NCI-H1417 (cell line): ENCODE measurements around the gene BCL6B.
A peak's percentile ranks its signal among the peaks of the same experiment; 100 is the strongest.
"Not testable (repeated sequence)": the region's sequence is repeated elsewhere in the genome, so short reads cannot be mapped to it uniquely, and the experiment has no call there.

Experiments
- DNase-seq, 3 experiments: peaks; one replicate each; lab custom pipeline; 2025; lab: John Stamatoyannopoulos, UW

The BCL6B gene, protein sequence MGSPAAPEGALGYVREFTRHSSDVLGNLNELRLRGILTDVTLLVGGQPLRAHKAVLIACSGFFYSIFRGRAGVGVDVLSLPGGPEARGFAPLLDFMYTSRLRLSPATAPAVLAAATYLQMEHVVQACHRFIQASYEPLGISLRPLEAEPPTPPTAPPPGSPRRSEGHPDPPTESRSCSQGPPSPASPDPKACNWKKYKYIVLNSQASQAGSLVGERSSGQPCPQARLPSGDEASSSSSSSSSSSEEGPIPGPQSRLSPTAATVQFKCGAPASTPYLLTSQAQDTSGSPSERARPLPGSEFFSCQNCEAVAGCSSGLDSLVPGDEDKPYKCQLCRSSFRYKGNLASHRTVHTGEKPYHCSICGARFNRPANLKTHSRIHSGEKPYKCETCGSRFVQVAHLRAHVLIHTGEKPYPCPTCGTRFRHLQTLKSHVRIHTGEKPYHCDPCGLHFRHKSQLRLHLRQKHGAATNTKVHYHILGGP

GRCh38 chr17:7022781-7023571 is at the start of gene BCL6B:
Gene BCL6B, plus strand, starts transcription at chr17:7023050. Its CDS starts 622 bp downstream, at chr17:7023672.
- no peak for DNase-seq

- not testable (repeated sequence) for DNase-seq
Observed at GRCh38 chr17:6979440-6979839, 43.4 kb upstream of the BCL6B start.

DNA sequence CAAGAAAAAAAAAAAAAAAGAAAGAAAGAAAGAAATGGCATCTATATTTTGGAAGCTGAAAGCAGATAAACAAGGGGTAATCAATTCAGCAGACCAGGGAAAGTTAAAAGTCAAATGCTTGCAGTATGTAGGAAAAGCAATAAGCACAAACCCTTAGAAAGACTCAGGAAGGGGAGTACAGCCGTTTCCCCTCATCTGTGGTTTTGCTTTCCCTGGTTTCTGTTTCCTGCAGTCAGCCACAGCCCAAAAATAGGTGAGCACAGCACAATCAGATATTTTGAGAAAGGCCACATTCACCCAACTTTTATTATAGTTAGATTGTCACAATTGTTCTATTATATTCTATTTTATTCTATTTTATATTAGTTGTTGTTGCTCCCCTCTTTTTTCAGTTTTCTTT is 41.4 kb upstream of the BCL6B start:
- no peak for DNase-seq

GRCh38 chr17:6985266-6985665 is 37.6 kb upstream of the BCL6B start:
- DNase-seq = no peak

- no peak for DNase-seq
Observed at GRCh38 chr17:6986676-6987075, 36.2 kb upstream of the BCL6B start.

DNA sequence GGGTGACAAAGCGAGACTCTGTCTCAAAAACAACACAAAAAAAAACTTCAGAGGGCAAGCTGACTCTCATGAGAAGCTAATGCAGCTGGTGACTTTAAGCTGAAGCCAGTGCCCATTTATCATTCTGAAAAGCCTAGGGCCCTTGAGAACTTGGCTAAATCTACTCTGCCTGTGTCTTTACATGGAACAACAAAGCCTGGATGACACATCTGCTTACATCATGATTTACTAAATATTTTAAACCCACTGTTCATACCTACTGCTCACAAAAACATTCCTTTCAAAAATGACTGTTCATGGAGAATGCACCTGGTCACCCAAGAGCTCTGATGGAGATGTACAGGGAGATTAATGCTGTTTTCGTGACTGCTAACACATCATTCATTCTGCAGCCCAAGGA is 33.1 kb upstream of the BCL6B start:
- peak in 1 of 3 experiments; percentile 4 for DNase-seq

- DNase-seq = not testable (repeated sequence)
Observed at GRCh38 chr17:6993613-6994056, 29.2 kb upstream of the BCL6B start.

DNA sequence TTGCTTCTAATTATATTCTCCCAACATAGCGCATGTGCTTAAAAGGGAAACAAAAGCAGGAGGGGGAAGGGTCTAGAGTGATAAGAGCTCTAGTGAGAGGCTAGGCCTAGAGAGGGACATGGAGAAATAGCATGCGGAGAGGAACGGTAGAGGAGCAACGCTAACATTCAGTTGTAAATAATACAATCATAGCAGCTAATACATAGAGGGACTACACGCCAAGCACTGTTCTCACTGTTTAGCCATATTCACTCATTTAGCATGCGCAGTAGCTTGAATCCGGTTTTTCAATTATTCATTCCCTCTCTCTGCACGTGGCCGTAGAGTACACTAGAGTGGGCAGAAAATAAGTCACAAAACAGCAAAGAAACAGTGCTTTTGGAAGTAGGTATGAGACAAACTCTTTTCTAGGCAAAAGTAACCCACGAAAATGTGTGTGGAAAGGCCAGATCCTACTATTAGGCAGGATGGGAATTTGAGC is 28.7 kb upstream of the BCL6B start:
- DNase-seq = no peak

GRCh38 chr17:6994666-6995256 is 28.1 kb upstream of the BCL6B start:
- DNase-seq = no peak

DNA sequence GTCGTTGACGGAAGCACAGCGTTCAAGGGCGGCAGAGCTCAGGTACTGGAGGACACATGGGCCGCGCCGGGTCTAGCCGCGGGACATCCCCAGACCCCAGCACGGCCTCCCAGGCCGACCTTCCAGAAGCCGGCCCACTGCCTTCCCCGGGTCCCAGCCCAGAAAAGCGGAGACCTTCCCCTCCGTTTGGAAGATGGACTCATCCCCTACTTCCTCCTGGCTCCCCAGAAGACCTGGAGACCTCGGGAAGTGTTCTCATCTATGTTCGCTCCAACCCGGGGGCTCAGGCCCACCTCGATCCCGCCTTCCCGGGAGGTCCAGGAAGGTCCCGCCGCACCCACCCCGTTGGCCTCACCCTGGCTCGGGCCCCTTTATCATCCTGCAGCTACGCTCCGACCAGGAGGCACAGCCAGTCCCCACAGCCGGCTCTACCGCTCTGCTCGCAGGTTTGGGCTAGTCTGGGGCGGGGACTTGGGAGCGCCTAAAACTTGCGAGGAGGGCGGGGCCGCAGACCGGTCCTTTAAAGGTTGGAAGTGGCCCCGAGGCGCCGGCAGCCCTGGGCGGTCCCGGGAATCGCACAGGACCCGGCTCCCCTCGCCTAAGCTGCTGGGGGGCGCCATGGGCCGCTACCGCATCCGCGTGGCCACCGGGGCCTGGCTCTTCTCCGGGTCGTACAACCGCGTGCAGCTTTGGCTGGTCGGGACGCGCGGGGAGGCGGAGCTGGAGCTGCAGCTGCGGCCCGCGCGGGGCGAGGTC is 27.2 kb upstream of the BCL6B start, which contains the start of gene ALOX12:
TSS of gene ALOX12 (plus strand) at position 550 of the 756 bp plus-strand sequence. CDS start at position 619, 69 bp downstream.
- no peak for DNase-seq

DNA sequence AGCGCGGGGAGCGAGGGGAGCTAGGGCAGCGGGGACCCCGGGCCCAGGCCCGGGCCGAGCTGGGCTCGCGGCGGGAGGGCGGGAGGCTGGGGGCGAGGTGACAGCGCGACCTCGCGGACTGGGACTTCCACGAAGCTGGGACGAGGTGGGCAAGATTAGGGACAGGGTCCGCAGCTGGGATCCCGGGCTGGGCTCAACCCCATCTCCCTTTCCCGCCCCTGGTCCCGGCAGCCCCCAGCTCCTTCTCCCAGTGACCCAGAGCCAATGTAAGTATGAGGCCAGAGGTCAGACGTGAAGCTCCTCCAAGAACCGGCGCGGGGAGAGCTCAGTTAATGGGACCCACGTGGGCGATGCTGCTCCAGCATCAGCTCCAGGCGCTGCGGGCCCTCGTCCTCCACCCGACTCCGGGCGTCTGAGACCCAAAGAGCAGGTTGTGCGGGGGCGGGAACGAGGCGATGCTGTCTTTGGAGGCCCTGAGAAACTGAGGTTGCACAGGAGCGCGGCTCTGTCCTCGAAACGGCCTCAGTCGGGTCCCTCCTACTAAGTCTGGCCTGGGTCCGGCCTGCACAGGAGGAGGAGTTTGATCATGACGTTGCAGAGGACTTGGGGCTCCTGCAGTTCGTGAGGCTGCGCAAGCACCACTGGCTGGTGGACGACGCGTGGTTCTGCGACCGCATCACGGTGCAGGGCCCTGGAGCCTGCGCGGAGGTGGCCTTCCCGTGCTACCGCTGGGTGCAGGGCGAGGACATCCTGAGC is 26.4 kb upstream of the BCL6B start:
- no peak for DNase-seq

- no peak for DNase-seq
Observed at GRCh38 chr17:6997171-6997570, 25.7 kb upstream of the BCL6B start.

DNA sequence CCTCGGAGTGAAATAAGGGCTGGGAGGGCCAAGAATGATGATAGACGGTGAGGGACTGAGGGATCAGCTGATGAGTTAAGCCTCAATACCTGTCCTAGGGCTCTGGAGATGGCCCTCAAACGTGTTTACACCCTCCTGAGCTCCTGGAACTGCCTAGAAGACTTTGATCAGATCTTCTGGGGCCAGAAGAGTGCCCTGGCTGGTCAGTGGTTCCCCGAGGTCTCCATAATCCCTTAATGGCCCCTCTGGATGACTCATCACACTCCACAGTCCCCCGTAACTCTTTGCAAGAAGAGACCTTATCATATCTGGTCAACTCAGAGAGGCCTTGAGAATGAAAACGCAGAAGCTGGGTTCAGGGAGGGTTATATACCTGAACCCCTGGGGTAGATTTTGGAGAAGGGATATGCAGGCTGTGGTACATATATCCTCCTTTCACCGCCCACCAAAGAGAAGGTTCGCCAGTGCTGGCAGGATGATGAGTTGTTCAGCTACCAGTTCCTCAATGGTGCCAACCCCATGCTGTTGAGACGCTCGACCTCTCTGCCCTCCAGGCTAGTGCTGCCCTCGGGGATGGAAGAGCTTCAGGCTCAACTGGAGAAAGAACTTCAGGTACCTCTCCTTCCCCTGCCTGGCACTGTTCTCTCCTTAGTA is 23.9 kb upstream of the BCL6B start:
- no peak for DNase-seq

GRCh38 chr17:7001318-7001961 is 21.4 kb upstream of the BCL6B start:
- DNase-seq = peak in 1 of 3 experiments; percentile 15

DNA sequence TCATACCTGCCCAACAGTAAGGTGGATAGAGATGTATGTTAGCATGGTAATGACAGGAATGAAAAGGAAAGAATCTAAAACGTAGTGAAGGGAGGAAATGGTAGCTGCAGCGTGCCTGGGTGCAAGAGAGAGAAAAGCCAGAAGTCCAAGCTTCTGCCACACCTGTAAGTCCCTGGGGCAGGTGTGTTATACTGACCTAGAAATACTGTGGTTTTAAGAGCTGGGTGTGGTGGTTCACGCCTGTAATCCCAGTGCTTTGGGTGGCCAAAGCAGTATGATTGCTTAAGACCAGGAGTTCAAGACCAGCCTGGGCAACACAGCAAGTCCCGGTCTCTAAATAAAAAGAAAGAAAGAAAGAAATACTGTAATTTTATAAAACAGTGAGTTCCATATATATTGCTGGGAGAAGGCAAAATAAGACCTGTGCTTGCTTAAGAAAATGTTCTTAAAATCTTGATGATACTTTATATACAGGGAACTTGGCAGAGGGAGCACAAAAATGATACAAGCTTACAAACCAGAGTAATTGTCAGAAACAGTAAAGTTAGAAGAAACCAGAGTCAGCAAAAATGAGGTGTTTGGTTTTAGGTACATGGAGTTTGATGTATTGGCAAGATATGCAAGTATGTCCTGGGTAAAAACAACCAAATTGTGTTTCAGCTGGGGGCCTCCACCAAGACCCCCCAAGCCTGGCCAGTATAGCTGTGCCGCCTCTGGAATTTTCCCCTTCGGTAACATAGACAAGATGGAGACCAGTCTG is 20.4 kb upstream of the BCL6B start:
- no peak for DNase-seq

- no peak for DNase-seq
Observed at GRCh38 chr17:7003745-7004144, 19.1 kb upstream of the BCL6B start.

GRCh38 chr17:7004398-7005253 is 18.2 kb upstream of the BCL6B start:
- DNase-seq = peak; percentile 53 to 85 (median 63)

DNA sequence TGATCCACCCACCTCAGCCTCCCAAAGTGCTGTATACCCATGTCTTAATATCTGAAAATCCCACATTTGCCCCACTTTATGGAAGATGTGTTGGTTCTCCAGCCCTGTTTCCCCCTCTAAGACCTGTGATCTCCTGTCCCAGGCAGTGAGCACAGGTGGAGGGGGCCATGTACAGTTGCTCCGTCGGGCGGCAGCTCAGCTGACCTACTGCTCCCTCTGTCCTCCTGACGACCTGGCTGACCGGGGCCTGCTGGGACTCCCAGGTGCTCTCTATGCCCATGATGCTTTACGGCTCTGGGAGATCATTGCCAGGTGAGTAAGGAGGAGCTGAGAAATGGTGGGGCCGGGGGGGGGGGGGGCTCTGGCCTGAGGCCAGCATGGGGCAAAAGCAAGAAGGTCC is 17.1 kb upstream of the BCL6B start:
- no peak for DNase-seq
